NT2/D1 (cell line): ENCODE results near the gene LAMB4.

Experiments
- SUZ12 ChIP-seq: IDR thresholded peaks from 2 replicates; pipeline ENCODE4 v1.6.1; 2011; ENCODE audit not compliant: insufficient read length, insufficient read depth; ENCODE audit errors: extremely low read depth
- YY1 ChIP-seq: IDR thresholded peaks from 2 replicates; pipeline ENCODE4 v1.6.1; 2011; ENCODE audit not compliant: insufficient read length, insufficient read depth
- ZNF274 ChIP-seq: IDR thresholded peaks from 2 replicates; pipeline ENCODE4 v1.6.1; 2011; ENCODE audit warnings: mild to moderate bottlenecking, low read depth, low read length

GRCh38 chr7:108015740-108016139 is 114.4 kb downstream of the LAMB4 start:
- no peak for TF ChIP-seq ZNF274
- no peak for TF ChIP-seq YY1
- TF ChIP-seq SUZ12: no peak
